Stimulated activated CD4-positive, alpha-beta T cell treated with anti-CD3 and anti-CD28 coated beads, Interleukin-4, amount 100 ng/mL, for 4 hours (primary cell): Measurements from ENCODE around the gene REC8.
A peak's percentile ranks its signal among the peaks of the same experiment; 100 is the strongest.
"Not testable (repeated sequence)": the region's sequence is repeated elsewhere in the genome, so short reads cannot be mapped to it uniquely, and the experiment has no call there.

ENCODE experiments used
- DNase-seq, 2 experiments: peaks; one replicate each; pipeline ENCODE4 v3.0.0-alpha.2; 2020

Gene REC8

DNA sequence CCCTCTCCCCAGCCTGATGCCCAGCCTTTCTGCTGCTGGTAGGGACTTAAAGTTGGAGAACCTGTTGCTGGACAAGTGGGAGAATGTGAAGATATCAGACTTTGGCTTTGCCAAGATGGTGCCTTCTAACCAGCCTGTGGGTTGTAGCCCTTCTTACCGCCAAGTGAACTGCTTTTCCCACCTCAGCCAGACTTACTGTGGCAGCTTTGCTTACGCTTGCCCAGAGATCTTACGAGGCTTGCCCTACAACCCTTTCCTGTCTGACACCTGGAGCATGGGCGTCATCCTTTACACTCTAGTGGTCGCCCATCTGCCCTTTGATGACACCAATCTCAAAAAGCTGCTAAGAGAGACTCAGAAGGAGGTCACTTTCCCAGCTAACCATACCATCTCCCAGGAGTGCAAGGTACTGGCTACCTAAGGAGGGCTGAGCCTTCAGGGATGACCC lies 35.2 kb downstream of the REC8 start:
- no peak for DNase-seq

DNA sequence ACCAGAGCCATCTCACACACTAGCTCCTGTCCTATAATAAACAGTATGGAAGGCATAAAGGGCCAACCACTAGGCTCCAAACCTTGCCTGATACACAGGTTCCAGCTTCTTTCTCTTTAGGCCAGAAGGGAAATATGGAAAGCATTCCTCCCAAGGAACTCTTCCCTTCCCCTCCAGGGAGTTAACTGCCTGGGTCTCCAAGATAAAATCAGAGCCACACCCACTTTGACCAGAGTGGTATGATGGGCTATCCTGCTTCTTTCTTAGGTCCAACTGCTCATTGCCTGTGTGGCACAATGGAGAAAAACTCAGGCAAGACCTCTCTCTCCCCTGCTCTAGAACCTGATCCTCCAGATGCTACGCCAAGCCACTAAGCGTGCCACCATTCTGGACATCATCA lies 35.7 kb downstream of the REC8 start:
- DNase-seq: no peak

DNA sequence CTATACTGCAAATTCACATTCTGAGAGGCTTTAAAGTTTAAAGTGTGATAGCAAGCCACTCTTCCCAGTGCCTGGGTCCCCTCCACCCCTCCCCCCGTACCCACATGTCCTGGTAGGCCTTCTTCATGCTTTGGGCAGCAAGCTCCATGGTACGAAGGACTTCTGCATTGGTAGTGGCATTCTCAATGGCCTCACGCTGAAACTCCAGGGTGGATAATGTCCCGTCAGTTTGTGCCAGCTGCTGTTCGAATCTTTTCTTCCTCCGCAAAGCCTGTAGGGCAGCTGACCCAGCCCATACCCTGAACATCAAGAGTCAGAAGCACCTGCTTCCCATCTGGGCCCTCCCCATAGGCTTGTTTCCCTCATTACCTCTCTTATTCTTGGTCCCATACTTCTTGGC lies 39.4 kb downstream of the REC8 start:
- DNase-seq: no peak

DNA sequence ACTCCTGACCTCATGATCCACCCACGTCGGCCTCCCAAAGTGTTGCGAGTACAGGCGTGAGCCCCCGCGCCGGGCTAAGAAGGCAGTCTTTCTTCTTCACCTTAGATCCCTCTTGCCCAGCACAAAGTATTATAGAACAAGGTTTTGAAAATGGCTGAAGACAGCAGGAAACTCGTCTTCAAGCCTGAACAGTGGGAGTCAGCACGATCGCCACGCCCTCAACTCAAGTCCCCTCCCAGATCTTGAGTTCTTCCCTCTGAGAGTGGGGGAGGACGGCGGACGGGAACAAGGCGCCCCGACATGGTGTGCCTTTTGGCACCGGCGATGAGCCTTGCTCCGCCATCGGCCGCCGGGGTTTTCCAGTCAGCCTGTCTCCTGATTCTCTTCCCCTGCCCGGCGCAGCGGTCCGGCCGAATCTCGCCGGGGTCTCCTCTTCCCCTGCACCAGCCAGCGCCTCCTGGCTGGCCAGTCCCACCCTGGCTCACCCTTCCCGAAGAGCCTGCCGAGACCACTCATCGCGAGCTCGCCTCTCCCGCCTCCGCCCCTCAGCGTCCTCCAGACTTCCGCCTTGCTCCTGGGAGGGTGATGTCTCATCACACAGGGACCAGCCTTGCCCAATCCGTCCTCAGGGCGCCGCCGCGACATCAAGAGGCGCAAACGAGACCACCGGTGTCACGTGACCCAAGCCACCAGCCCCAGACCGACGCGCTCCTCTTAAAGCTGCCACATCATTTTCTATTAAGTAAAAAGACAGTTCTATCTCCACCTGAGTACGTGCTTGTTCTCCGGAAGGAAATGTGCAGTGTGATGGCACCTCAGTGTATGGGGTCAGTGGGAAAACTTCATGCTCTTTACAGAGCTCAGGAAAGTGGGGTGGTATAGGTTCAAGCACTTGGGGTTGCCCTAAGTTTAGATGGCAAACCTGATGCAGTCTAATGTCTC lies 41.3 kb downstream of the REC8 start, which contains the start of gene CHMP4A:
CHMP4A (minus strand) TSS at position 565 of the 942 bp plus-strand sequence; CDS start at position 516, 49 bp downstream.
- peak; percentile 92 to 94 for DNase-seq

DNA sequence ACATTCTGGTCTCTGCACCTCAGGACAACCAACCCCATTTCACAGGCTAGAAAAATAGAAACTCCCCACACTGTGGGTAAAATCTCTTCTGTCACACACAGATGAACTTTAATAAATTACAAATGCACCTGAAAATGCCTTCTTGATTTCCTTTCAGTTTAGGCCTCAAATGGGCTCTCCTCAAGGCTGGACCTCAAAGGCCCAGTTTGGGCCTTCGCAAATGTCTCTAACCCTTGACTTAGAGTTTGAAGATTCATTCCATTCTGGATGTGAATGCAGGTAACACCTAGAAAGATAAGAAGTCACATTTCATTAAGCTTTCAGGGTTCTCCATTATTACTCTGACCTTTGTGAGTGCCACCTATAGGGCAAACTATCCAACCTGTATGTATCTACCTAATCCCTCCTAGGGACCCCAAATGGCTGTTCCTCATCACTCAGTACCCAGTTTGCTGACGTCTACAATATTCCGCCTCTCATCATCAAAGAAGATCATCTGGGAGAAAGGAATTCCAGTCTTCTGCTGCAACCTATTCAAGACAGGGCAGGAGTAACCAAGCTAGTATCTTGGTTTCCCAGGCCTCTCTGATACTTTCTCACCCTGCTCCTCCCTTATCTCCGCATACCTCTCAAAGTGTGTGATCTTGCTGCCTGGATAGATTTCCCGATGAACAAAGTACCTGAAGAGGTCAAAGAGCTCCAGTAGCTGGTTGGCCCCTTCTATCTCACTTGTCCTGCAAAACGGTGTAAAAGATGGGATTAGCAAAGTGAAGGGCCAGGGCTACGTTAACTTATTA lies 42.2 kb downstream of the REC8 start:
- DNase-seq: no peak

DNA sequence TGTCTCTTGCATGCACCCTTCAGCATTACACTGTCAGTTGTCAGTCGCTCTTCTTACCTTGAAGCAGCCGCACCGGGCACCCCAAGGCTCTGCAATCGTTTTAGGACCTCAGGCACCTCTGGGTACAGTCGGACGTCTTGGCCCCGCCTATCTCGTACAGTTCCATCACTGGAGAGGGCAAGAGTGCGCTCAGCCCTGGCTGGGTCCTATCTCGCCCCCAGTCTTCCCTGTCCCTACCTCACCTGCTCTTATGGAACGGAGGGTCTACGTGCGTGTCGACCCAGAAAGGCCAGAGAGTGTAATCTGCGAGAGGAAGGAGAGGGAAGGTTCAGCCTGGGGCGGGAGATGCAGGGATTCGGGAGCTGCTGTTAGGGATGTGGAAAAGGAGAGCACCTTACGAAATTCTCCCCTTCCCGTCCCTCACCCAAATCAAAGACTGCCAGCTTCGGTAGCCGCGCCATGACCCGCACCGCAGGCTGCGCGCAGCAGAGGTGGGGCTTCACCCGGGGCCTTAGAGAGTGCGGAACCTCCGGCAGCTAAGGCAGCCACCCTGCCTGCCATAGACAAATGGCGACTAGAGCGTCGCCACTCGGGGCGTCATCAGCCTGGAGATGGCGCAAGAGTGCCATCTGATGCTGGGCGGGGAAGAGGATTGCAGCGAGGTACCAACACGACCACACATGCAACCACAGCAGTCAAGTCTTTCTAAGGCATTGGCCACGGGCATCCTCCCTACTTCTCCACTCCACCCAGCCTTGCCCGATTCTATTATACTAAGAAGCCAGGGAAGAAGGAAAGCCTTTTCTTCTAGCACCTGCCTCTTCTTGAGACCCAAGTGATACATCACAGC lies 43.8 kb downstream of the REC8 start, which contains the start of gene MDP1:
MDP1 (minus strand) TSS at position 572 of the 850 bp plus-strand sequence; CDS start at position 461, 111 bp downstream.
- peak; percentile 79 to 85 for DNase-seq

DNA sequence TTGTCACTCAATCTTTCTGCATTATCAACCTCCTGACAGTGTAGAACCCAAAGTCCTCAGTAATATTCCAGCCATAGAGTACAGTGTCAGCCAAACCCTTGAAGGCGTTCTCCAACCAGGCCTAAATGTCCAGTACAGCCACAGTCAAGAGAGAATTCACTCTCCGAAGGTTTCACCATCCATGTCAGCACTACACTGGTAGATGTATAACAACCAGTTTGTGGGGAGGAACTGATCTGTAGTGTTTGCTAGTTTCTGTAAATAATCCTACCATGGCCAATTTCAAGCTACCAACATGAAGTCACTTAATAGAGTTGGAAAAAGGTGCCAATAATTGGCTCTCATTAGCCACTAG lies 44.4 kb downstream of the REC8 start:
- no peak for DNase-seq

DNA sequence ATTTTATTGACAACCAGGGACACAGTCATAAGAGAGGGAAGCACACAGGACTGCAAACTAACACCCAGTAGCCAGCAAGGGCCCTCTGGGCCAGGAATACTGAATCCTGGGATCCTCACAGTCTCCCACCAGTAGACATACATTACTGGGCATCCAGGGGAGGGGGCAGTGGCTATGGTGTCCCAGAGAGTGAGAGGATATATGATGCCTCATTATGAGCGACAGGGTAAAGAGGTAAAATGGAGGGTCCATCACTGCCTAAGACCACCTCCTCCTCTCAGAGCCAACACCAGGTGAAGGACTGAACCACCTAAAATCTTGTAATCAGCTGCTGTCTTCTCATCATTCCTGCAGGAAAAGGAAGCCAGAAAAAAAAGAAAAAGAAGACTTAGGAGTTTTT lies 45.0 kb downstream of the REC8 start:
- DNase-seq: not testable (repeated sequence)

DNA sequence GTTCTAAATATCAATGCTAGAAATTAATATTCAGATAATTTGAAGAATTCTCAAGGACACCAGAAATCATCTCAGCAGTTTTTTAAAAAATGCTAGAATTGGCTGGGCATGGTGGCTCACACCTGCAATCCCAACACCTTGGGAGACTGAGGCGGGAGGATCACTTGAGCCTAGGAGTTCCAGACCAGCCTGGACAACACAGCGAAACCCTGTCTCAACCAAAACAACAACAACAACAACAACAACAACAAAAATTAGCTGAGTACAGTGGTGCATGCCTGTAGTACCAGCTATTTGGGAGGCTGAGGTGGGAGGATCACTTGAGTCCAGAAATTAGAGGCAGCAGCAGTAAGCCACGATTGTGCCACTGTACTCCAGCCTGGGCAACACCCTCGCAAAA lies 47.2 kb downstream of the REC8 start:
- no peak for DNase-seq

DNA sequence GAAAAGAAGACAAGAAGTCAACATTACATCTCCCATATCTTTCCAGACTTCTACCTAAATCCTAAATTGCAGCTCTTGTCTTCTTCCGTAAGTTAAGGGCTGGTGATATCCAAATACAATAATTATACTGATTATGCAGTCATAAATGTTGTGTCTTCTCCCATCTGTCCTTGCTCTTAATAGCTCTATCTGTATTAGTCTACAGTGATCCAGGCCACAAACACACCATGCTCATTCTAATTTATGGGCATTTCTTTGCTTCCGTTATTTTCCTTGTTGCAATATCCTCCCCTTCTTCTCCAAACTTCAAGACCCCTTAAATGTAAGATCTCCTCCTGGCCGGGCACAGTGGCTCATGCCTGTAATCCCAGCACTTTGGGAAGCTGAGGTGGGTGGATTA lies 47.6 kb downstream of the REC8 start:
- no peak for DNase-seq

DNA sequence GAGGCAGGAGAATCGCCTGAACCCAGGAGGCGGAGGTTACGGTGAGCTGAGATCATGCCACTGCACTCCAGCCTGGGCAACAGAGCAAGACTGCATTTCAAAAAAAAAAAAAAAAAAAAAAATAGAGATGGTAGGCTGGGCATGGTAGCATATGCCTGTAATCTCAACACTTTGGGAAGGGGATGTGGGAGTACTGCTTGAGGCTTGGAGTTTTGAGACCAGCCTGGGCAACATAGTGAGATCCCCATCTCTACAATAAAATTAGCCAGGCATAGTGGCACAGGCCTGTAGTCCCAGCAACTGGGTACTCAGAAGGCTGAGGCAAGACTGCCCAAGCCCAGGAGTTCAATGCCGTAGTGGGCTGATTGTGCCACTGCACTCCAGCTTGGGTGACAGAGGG lies 51.1 kb downstream of the REC8 start:
- not testable (repeated sequence) for DNase-seq

DNA sequence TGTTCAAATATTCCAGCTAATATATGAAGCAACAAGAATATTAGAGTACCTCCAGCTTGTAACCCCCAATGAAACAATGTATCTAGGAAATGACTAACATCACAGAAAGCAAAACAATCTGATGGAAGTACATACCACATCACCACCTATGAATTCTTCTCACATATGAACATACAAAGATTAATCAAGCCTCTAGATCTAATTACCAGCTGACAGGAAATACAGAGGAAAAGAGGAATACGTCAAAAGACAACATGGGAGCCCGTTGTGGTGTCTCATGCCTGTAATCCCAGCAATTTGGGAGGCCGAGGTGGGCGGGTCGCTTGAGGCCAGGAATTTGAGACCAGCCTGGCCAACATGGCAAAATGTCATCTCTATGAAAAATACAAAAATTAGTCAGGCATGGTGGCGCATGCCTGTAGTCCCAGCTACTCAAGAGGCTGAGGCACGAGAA lies 52.8 kb downstream of the REC8 start:
- no peak for DNase-seq

DNA sequence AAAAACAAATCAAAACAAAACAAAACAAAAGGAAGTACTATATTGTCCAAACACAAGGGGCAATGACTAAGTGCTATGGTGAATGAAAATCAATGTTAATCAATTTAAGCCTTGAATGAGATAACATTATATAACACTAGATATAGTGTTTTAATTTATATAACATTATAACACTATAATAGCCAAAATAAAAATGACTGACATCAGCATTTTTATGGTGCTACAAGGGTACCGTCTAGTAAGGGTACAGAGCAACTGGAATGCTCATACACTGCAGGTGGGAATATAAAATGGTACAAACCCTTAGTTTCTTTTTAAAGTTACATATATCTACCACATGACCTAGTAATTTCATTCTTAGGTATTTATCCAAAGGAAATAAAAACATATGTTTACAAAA lies 54.6 kb downstream of the REC8 start:
- DNase-seq: no peak

DNA sequence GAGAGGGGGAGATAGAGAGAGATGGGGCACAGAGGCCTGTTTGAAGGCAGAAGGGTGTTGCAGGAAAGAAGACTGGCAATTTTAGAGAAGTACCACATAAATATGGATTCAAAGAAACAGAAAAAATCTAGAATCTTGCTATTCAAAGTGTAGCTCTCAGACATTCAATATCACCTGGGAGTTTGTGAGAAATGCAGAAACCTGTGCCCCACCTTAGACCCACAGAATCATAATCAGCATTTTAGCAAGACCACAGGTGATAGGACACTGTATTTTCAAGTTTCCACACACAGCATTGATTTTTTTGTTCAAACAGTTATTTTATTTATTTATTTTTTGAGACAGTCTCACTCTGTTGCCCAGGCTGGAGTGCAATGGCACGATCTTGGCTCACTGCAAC lies 57.0 kb downstream of the REC8 start:
- no peak for DNase-seq
